Measurements from ENCODE around the gene ATP5F1E.
A peak's percentile ranks its signal among the peaks of the same experiment; 100 is the strongest.

Gene ATP5F1E

GRCh38 chr20:59023616-59024015, 8.5 kb downstream of the ATP5F1E start:
- H2BK120ac ChIP-seq (ENCODE audit: low read depth, low read length): no peak overlapping the region
- H3K9me3 ChIP-seq (ENCODE audit: control insufficient read depth, low read length): no peaks in the 10 kb centered on the region
- WGBS: 99% methylated on average over 13 of the region's 13 CpGs
- H3K9ac ChIP-seq (ENCODE audit: low read length): no peak overlapping the region
- H3K4me1 ChIP-seq (ENCODE audit: control insufficient read depth, insufficient read depth, low read depth, low read length): peaks cover 2% of the 10 kb centered on the region
- no peak overlapping the region for H2AK5ac ChIP-seq (ENCODE audit: low read length, severe bottlenecking)
- H2BK15ac ChIP-seq (ENCODE audit: low read depth, poor library complexity, severe bottlenecking): no peak overlapping the region
- peaks cover 33 to 63% of the 10 kb centered on the region in 2 experiments for H3K36me3 ChIP-seq (ENCODE audit: control insufficient read depth in 1 of 2, insufficient read depth in 2 of 2, low read depth in 1 of 2, low read length in 2 of 2)
- H3K4me3 ChIP-seq (ENCODE audit: insufficient read depth in 1 of 2, low read depth in 1 of 2, low read length in 2 of 2): no peak overlapping the region
- no peak overlapping the region for H2BK5ac ChIP-seq (ENCODE audit: low read depth, low read length, poor library complexity, severe bottlenecking)
- no peak overlapping the region for H3K4ac ChIP-seq (ENCODE audit: low read depth in 1 of 2, low read length in 2 of 2)
- H3K23ac ChIP-seq (ENCODE audit: low read length in 2 of 2): no peak overlapping the region
- no peak overlapping the region for H3K4me2 ChIP-seq (ENCODE audit: low read length, poor library complexity, severe bottlenecking)
- H4K91ac ChIP-seq (ENCODE audit: low read length): no peak overlapping the region
- H3K14ac ChIP-seq (ENCODE audit: low read length in 2 of 2): no peak overlapping the region
- H3K27me3 ChIP-seq (ENCODE audit: control insufficient read depth in 1 of 2, insufficient read depth in 1 of 2, low read length in 2 of 2): no peaks in the 10 kb centered on the region
- H3K27ac ChIP-seq (ENCODE audit: low read length, poor library complexity, severe bottlenecking): no peak overlapping the region
- H2BK12ac ChIP-seq (ENCODE audit: low read length in 2 of 2): no peak overlapping the region
- no peak for DNase-seq
- H3K79me1 ChIP-seq (replicated peaks; ENCODE audit: low read length, poor library complexity, severe bottlenecking): peaks cover 21% of the 10 kb centered on the region
- no peak overlapping the region for H3K18ac ChIP-seq (ENCODE audit: low read depth in 1 of 2, low read length in 2 of 2)
- no peak overlapping the region for H4K8ac ChIP-seq (ENCODE audit: low read length)
- H2AFZ ChIP-seq (ENCODE audit: low read depth, low read length): no peak overlapping the region

- H2BK5ac ChIP-seq (ENCODE audit: low read depth, low read length, poor library complexity, severe bottlenecking): no peak overlapping the region
Observed at GRCh38 chr20:59022754-59023153, 9.4 kb downstream of the ATP5F1E start.

DNA sequence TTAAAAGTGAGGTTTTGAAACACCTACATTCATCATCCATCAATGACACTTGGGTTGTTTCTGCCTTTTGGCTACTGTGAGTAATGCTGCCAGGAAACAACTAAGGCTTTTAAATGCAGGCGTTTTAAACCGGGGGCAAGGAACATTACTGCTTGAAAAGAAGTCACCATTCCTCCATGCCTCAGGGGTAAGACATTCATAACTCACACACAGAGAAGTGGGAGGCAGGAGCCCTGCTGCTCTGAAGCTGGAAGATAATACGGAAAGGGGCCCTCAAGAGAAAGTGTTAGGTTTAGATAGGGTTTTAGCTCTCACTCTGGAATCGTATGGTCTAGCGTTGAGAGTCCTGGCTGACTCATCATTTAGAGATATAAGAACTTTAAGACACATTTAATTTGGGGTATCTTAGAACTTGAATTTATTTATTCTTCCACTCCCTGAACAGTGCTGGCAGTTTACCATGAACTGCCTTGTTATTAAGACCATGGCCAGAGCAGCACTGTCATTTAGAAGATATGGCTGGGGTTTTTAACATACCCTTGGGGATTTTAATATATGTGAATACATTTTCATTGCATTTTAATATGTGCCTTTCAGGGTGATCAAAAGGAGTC, 11.1 kb downstream of the ATP5F1E start:
- peaks cover 22% of the 10 kb centered on the region for H3K79me1 ChIP-seq (replicated peaks; ENCODE audit: low read length, poor library complexity, severe bottlenecking)
- no peak overlapping the region for H3K4me3 ChIP-seq (ENCODE audit: insufficient read depth in 1 of 2, low read depth in 1 of 2, low read length in 2 of 2)
- H2BK5ac ChIP-seq (ENCODE audit: low read depth, low read length, poor library complexity, severe bottlenecking): no peak overlapping the region

More at GRCh38 chr20:59022754-59023153, 9.4 kb downstream of the ATP5F1E start:
- Histone ChIP-seq H3K23ac (ENCODE audit: low read length in 2 of 2) (no peak overlapping the region), H2BK15ac (ENCODE audit: low read depth, poor library complexity, severe bottlenecking) (no peak overlapping the region), H4K8ac (ENCODE audit: low read length) (no peak overlapping the region), H3K79me1 (replicated peaks; ENCODE audit: low read length, poor library complexity, severe bottlenecking) (peaks cover 22% of the 10 kb centered on the region), H2BK12ac (ENCODE audit: low read length in 2 of 2) (no peak overlapping the region), H3K18ac (ENCODE audit: low read depth in 1 of 2, low read length in 2 of 2) (no peak overlapping the region), H3K4ac (ENCODE audit: low read depth in 1 of 2, low read length in 2 of 2) (no peak overlapping the region), H4K91ac (ENCODE audit: low read length) (no peak overlapping the region), H3K9ac (ENCODE audit: low read length) (no peak overlapping the region), H3K9me3 (ENCODE audit: control insufficient read depth, low read length) (no peaks in the 10 kb centered on the region), H3K36me3 (ENCODE audit: control insufficient read depth in 1 of 2, insufficient read depth in 2 of 2, low read depth in 1 of 2, low read length in 2 of 2) (peaks cover 38 to 56% of the 10 kb centered on the region in 2 experiments), H2BK120ac (ENCODE audit: low read depth, low read length) (no peak overlapping the region), H3K27me3 (ENCODE audit: control insufficient read depth in 1 of 2, insufficient read depth in 1 of 2, low read length in 2 of 2) (no peaks in the 10 kb centered on the region), H3K4me1 (ENCODE audit: control insufficient read depth, insufficient read depth, low read depth, low read length) (peaks cover 2% of the 10 kb centered on the region), H3K4me2 (ENCODE audit: low read length, poor library complexity, severe bottlenecking) (no peak overlapping the region), H3K14ac (ENCODE audit: low read length in 2 of 2) (no peak overlapping the region), H2AFZ (ENCODE audit: low read depth, low read length) (no peak overlapping the region), H2AK5ac (ENCODE audit: low read length, severe bottlenecking) (no peak overlapping the region), H3K4me3 (ENCODE audit: insufficient read depth in 1 of 2, low read depth in 1 of 2, low read length in 2 of 2) (no peak overlapping the region), H3K27ac (ENCODE audit: low read length, poor library complexity, severe bottlenecking) (no peak overlapping the region)
- DNase-seq: no peak
- WGBS: 98% methylated on average over 15 of the region's 15 CpGs

DNA sequence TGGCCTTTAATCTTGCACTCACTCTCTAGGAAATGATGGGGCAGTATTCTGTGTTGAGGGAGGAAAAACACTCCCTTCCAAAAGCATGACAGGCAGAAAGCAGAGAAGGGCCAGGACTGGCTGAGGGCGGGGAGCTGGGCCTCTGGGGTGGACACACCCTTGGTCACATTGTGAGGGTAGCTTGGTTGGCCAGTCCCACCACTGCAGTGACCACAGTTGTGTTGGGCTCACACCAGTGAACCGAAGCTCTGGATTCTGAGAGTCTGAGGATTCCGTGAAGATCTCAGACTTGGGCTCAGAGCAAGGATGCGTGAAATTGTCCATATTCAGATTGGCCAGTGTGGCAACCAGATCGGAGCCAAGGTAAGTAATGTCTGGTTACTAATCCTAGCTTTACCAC, 12.9 kb downstream of the ATP5F1E start, which contains the start of gene TUBB1:
TSS of gene TUBB1 (plus strand) at position 213 of the 400 bp plus-strand sequence. CDS start at position 307, 94 bp downstream.
- no peak within 1 kb of the TSS for H3K27ac ChIP-seq (ENCODE audit: low read length, poor library complexity, severe bottlenecking)
- peaks cover 19% of the 10 kb centered on the region for H3K79me1 ChIP-seq (replicated peaks; ENCODE audit: low read length, poor library complexity, severe bottlenecking)
- H3K23ac ChIP-seq (ENCODE audit: low read length in 2 of 2): no peak within 1 kb of the TSS
- H3K9ac ChIP-seq (ENCODE audit: low read length): no peak within 1 kb of the TSS
- H2AK5ac ChIP-seq (ENCODE audit: low read length, severe bottlenecking): no peak within 1 kb of the TSS
- no peaks in the 10 kb centered on the region for H3K27me3 ChIP-seq (ENCODE audit: control insufficient read depth in 1 of 2, insufficient read depth in 1 of 2, low read length in 2 of 2)
- peaks cover 21 to 30% of the 10 kb centered on the region in 2 experiments for H3K36me3 ChIP-seq (ENCODE audit: control insufficient read depth in 1 of 2, insufficient read depth in 2 of 2, low read depth in 1 of 2, low read length in 2 of 2)
- H2BK12ac ChIP-seq (ENCODE audit: low read length in 2 of 2): no peak within 1 kb of the TSS
- no peaks in the 10 kb centered on the region for H3K4me1 ChIP-seq (ENCODE audit: control insufficient read depth, insufficient read depth, low read depth, low read length)
- H3K4me2 ChIP-seq (ENCODE audit: low read length, poor library complexity, severe bottlenecking): no peak within 1 kb of the TSS
- no peaks in the 10 kb centered on the region for H3K9me3 ChIP-seq (ENCODE audit: control insufficient read depth, low read length)
- no peak within 1 kb of the TSS for H4K91ac ChIP-seq (ENCODE audit: low read length)
- WGBS: 98% methylated on average over 5 of the region's 5 CpGs
- H3K14ac ChIP-seq (ENCODE audit: low read length in 2 of 2): no peak within 1 kb of the TSS
- H4K8ac ChIP-seq (ENCODE audit: low read length): no peak within 1 kb of the TSS
- H3K4ac ChIP-seq (ENCODE audit: low read depth in 1 of 2, low read length in 2 of 2): no peak within 1 kb of the TSS
- DNase-seq: no peak
- no peak within 1 kb of the TSS for H2AFZ ChIP-seq (ENCODE audit: low read depth, low read length)
- H3K4me3 ChIP-seq (ENCODE audit: insufficient read depth in 1 of 2, low read depth in 1 of 2, low read length in 2 of 2): no peak within 1 kb of the TSS
- H2BK5ac ChIP-seq (ENCODE audit: low read depth, low read length, poor library complexity, severe bottlenecking): no peak within 1 kb of the TSS
- no peak within 1 kb of the TSS for H2BK15ac ChIP-seq (ENCODE audit: low read depth, poor library complexity, severe bottlenecking)
- H2BK120ac ChIP-seq (ENCODE audit: low read depth, low read length): no peak within 1 kb of the TSS
- no peak within 1 kb of the TSS for H3K18ac ChIP-seq (ENCODE audit: low read depth in 1 of 2, low read length in 2 of 2)

More for the DNA sequence above, 11.1 kb downstream of the ATP5F1E start:
- peak overlapping the region; percentile 4 for H3K9ac ChIP-seq (ENCODE audit: low read length)
- no peak overlapping the region for H2AK5ac ChIP-seq (ENCODE audit: low read length, severe bottlenecking)
- no peak overlapping the region for H2AFZ ChIP-seq (ENCODE audit: low read depth, low read length)
- no peak overlapping the region for H2BK120ac ChIP-seq (ENCODE audit: low read depth, low read length)
- H4K8ac ChIP-seq (ENCODE audit: low read length): no peak overlapping the region
- no peak overlapping the region for H3K4ac ChIP-seq (ENCODE audit: low read depth in 1 of 2, low read length in 2 of 2)
- no peaks in the 10 kb centered on the region for H3K27me3 ChIP-seq (ENCODE audit: control insufficient read depth in 1 of 2, insufficient read depth in 1 of 2, low read length in 2 of 2)
- H3K18ac ChIP-seq (ENCODE audit: low read depth in 1 of 2, low read length in 2 of 2): no peak overlapping the region
- no peak overlapping the region for H4K91ac ChIP-seq (ENCODE audit: low read length)
- 68% methylated on average over 4 of the region's 5 CpGs for WGBS
- no peaks in the 10 kb centered on the region for H3K4me1 ChIP-seq (ENCODE audit: control insufficient read depth, insufficient read depth, low read depth, low read length)
- no peak overlapping the region for H2BK15ac ChIP-seq (ENCODE audit: low read depth, poor library complexity, severe bottlenecking)
- no peak overlapping the region for H3K4me2 ChIP-seq (ENCODE audit: low read length, poor library complexity, severe bottlenecking)
- H3K23ac ChIP-seq (ENCODE audit: low read length in 2 of 2): no peak overlapping the region
- H3K14ac ChIP-seq (ENCODE audit: low read length in 2 of 2): no peak overlapping the region
- no peak overlapping the region for H2BK12ac ChIP-seq (ENCODE audit: low read length in 2 of 2)
- no peaks in the 10 kb centered on the region for H3K9me3 ChIP-seq (ENCODE audit: control insufficient read depth, low read length)
- H3K27ac ChIP-seq (ENCODE audit: low read length, poor library complexity, severe bottlenecking): peak overlapping the region; percentile 10
- no peak for DNase-seq
- H3K36me3 ChIP-seq (ENCODE audit: control insufficient read depth in 1 of 2, insufficient read depth in 2 of 2, low read depth in 1 of 2, low read length in 2 of 2): peaks cover 37 to 39% of the 10 kb centered on the region in 2 experiments
